ENCODE measurements around the gene HPN. TPM values are rescaled to one million over a fixed set of nuclear protein-coding genes. Genes with fewer than 3 reads are reported as not detected.

HPN gene
- total and polyA plus RNA-seq, 2 of the 13 experiments (the other 11 are each of a cell fraction or from before 2014, with no cell fraction given), result 46.7 to 261 TPM

DNA sequence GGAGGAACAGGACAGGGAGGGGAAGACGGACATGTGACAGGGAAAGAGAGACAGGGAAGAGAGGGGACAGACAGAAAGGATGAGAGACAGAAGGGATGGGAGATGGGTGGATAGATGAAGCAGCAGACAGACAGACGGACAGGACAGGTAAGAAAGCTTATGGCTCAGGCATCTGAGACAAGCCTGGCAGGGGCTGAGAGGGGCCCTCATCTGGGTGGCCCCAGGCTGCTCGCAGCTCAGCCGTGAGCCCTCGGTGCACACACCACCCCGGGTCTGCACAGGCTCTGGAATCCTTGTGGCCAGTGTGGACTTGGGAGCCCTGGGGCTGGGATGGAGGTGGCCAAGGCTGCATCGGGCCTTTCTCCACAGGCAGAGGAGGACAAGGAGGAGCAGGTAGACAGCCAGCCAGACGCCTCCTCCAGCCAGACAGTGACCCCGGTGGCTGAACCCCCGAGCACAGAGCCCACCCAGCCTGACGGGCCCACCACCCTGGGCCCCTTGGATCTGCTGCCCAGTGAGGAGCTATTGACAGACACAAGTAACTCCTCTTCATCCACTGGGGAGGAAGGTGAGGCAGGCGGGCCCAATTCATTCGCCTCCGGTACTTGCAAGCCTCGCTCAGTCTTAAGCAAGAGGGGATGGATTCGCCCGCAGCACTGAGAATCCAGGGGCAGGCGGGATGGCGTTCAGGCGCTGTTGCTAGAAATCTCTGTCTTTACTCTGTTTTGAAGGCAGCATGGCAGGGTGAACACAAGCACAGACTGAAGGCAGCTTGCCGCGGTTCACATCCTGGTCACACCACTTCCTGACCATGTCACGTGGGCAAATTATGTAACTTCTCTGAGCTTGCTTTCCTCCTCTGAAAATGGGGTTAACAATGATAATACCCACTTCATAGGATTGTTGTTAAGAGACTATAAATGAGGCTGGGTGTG lies 27.4 kb upstream of the HPN start:
- TSS peak; percentile 30 for BruUV-seq (replicated peaks)
- Histone ChIP-seq H4K20me1 (ENCODE audit: insufficient read depth, low read length) (peaks cover 13% of the 10 kb centered on the region; the same call in 1 of the 2 replicates), H3K4me1 (ENCODE audit: insufficient read depth, low read length) (0 out of 2 replicates have a peak, but pooled peaks cover 9% of the 10 kb centered on the region), H3K27me3 (ENCODE audit: control insufficient read depth in 1 of 2, insufficient read depth in 2 of 2, low read length in 2 of 2) (no peaks in the 10 kb centered on the region), H3K4me2 (ENCODE audit: low read depth, low read length) (no peak overlapping the region), H3K79me2 (ENCODE audit: insufficient read depth, low read length) (no peaks in the 10 kb centered on the region), H3K4me3 (replicated peaks in 1 of 3; ENCODE audit: insufficient read depth in 1 of 3, low read depth in 2 of 3, low read length in 3 of 3) (no peak overlapping the region), H3K36me3 (replicated peaks in 1 of 2; ENCODE audit: control insufficient read depth in 1 of 2, insufficient read depth in 2 of 2, low read length in 2 of 2) (peaks cover 30 to 72% of the 10 kb centered on the region in 2 experiments), H3K9ac (ENCODE audit: insufficient read depth, low read depth, low read length) (no peak overlapping the region), H3K27ac (ENCODE audit: extremely low read length, insufficient read depth, low read length) (no peak overlapping the region), H3K9me3 (ENCODE audit: low read length) (no peaks in the 10 kb centered on the region), H2AFZ (ENCODE audit: low read length) (no peak overlapping the region)
- no peak for FAIRE-seq
- ChIA-PET CTCF (ENCODE audit: low intra/inter-chr PET ratio, low total read pairs) (interaction anchor here (3.4 kb wide), 1 partner anchor 41 kb away, joined by 99 read pairs; no protein-coding TSS in a partner anchor), POLR2A (interaction anchor here (0.8 to 1.6 kb wide), 2 partner anchors 28 to 41 kb away, joined by 3 to 4 read pairs; partner anchors contain the start of gene HPN)
- 98% methylated on average over 8 of the region's 23 CpGs for WGBS (ENCODE audit: low lambda C conversion rate)
- DNase-seq (ENCODE audit: low spot score), result no peak
- intact Hi-C loops (cut with micrococcal nuclease; ENCODE audit: unreplicated experiment) (loop anchor here (1.0 kb wide), 1 partner anchor 41 kb away; no protein-coding TSS in a partner anchor), in situ Hi-C loops (cut with HindIII; ENCODE audit: extremely low pct_ligation_motif_present, low pct_unique_long_range_greater_than_20kb) (loop anchor here (5.0 kb wide), 1 partner anchor 42 kb away; no protein-coding TSS in a partner anchor)
- 0 out of 3 replicates have a peak, but pooled peaks have one; percentile 5 for ATAC-seq
- TF ChIP-seq ZNF790 (CRISPR knock-in tag; IDR thresholded peaks at IDR 0.05; ENCODE audit: borderline replicate concordance), result no peak
- TF ChIP-seq RBFOX2 (IDR thresholded peaks at IDR 0.05; ENCODE audit: low read depth, low read length), result peak; percentile 20; the same call in 1 of the 2 replicates
- no peak for TF ChIP-seq ZBTB7A (CRISPR knock-in tag; IDR thresholded peaks at IDR 0.05)
- TF ChIP-seq MAFK (conservative IDR thresholded peaks at IDR 0.05 in 1 of 2, IDR thresholded peaks at IDR 0.05 in 1 of 2; ENCODE audit: low read length in 2 of 2), result no peak
- no peak for TF ChIP-seq ZNF615 (CRISPR knock-in tag; IDR thresholded peaks at IDR 0.05; ENCODE audit: borderline replicate concordance)
- no peak for TF ChIP-seq ZNF367 (CRISPR knock-in tag; IDR thresholded peaks at IDR 0.05; ENCODE audit: borderline replicate concordance)
- no peak for TF ChIP-seq ZNF879 (CRISPR knock-in tag; IDR thresholded peaks at IDR 0.05)
- TF ChIP-seq POLR2A (IDR thresholded peaks at IDR 0.05; ENCODE audit: insufficient read depth in 1 of 2, low read depth in 2 of 2, low read length in 2 of 2), result peak in 1 of 2 experiments; percentile 28; a peak in 1 of 4 replicates
- TF ChIP-seq FOXP1 (IDR thresholded peaks at IDR 0.05), result no peak
- no peak for TF ChIP-seq FOXP1 (CRISPR knock-in tag; IDR thresholded peaks at IDR 0.05)
- TF ChIP-seq AGO2 (optimal IDR thresholded peaks at IDR 0.05; ENCODE audit: low read depth, low read length), result peak; percentile 80
- no peak for TF ChIP-seq IRX3 (CRISPR knock-in tag; IDR thresholded peaks at IDR 0.05; ENCODE audit: borderline replicate concordance, low read depth)
- TF ChIP-seq, protein P1, sequence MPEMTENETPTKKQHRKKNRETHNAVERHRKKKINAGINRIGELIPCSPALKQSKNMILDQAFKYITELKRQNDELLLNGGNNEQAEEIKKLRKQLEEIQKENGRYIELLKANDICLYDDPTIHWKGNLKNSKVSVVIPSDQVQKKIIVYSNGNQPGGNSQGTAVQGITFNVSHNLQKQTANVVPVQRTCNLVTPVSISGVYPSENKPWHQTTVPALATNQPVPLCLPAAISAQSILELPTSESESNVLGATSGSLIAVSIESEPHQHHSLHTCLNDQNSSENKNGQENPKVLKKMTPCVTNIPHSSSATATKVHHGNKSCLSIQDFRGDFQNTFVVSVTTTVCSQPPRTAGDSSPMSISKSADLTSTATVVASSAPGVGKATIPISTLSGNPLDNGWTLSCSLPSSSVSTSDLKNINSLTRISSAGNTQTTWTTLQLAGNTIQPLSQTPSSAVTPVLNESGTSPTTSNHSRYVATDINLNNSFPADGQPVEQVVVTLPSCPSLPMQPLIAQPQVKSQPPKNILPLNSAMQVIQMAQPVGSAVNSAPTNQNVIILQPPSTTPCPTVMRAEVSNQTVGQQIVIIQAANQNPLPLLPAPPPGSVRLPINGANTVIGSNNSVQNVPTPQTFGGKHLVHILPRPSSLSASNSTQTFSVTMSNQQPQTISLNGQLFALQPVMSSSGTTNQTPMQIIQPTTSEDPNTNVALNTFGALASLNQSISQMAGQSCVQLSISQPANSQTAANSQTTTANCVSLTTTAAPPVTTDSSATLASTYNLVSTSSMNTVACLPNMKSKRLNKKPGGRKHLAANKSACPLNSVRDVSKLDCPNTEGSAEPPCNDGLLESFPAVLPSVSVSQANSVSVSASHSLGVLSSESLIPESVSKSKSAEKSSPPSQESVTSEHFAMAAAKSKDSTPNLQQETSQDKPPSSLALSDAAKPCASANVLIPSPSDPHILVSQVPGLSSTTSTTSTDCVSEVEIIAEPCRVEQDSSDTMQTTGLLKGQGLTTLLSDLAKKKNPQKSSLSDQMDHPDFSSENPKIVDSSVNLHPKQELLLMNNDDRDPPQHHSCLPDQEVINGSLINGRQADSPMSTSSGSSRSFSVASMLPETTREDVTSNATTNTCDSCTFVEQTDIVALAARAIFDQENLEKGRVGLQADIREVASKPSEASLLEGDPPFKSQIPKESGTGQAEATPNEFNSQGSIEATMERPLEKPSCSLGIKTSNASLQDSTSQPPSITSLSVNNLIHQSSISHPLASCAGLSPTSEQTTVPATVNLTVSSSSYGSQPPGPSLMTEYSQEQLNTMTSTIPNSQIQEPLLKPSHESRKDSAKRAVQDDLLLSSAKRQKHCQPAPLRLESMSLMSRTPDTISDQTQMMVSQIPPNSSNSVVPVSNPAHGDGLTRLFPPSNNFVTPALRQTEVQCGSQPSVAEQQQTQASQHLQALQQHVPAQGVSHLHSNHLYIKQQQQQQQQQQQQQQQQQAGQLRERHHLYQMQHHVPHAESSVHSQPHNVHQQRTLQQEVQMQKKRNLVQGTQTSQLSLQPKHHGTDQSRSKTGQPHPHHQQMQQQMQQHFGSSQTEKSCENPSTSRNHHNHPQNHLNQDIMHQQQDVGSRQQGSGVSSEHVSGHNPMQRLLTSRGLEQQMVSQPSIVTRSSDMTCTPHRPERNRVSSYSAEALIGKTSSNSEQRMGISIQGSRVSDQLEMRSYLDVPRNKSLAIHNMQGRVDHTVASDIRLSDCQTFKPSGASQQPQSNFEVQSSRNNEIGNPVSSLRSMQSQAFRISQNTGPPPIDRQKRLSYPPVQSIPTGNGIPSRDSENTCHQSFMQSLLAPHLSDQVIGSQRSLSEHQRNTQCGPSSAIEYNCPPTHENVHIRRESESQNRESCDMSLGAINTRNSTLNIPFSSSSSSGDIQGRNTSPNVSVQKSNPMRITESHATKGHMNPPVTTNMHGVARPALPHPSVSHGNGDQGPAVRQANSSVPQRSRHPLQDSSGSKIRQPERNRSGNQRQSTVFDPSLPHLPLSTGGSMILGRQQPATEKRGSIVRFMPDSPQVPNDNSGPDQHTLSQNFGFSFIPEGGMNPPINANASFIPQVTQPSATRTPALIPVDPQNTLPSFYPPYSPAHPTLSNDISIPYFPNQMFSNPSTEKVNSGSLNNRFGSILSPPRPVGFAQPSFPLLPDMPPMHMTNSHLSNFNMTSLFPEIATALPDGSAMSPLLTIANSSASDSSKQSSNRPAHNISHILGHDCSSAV (CRISPR knock-in tag; IDR thresholded peaks at IDR 0.05; ENCODE audit: borderline replicate concordance), result no peak
- no peak for TF ChIP-seq JUND (CRISPR knock-in tag; IDR thresholded peaks at IDR 0.05)
